Activated naive CD8-positive, alpha-beta T cell treated with anti-CD3 and anti-CD28 coated beads, Interleukin-2, amount 50 U/mL, for 24 hours (primary cell): Measurements from ENCODE around the gene TTC16.
"Not testable (repeated sequence)": the region's sequence is repeated elsewhere in the genome, so short reads cannot be mapped to it uniquely, and the experiment has no call there.

Experiments used
- ATAC-seq: fragments of 150-1000 bp; cut with Tn5 transposase; one replicate; pipeline ENCODE4 v1.10.0; 2021
- DNase-seq: peaks from one replicate; pipeline ENCODE4 v3.0.0; 2021
- H3K27ac Mint-ChIP-seq: one replicate; pipeline ENCODE4 v1.8.0; 2021; ENCODE audit warnings: mild to moderate bottlenecking, mixed read lengths
- H3K27me3 Mint-ChIP-seq: one replicate; pipeline ENCODE4 v1.8.0; 2021; ENCODE audit warnings: mixed read lengths
- H3K36me3 Mint-ChIP-seq: one replicate; pipeline ENCODE4 v1.8.0; 2021; ENCODE audit warnings: low read depth, mixed read lengths
- H3K4me1 Mint-ChIP-seq: one replicate; pipeline ENCODE4 v1.8.0; 2021; ENCODE audit warnings: mixed read lengths
- H3K4me3 Mint-ChIP-seq: one replicate; pipeline ENCODE4 v1.8.0; 2021; ENCODE audit warnings: mild to moderate bottlenecking, moderate library complexity, mixed read lengths
- H3K9me3 Mint-ChIP-seq: one replicate; pipeline ENCODE4 v1.8.0; 2021; ENCODE audit warnings: mixed read lengths

The TTC16 gene

GRCh38 chr9:127755061-127756060 is 39.5 kb downstream of the TTC16 start:
- Mint-ChIP-seq H3K9me3 (no peaks in the 10 kb centered on the region), H3K27me3 (no peaks in the 10 kb centered on the region), H3K36me3 (peaks cover 3% of the 10 kb centered on the region), H3K4me3 (no peak overlapping the region), H3K27ac (no peak overlapping the region), H3K4me1 (peaks cover 2% of the 10 kb centered on the region)
- DNase-seq = no peak
- no peak for ATAC-seq

GRCh38 chr9:127756233-127756632 is 40.4 kb downstream of the TTC16 start:
- no peaks in the 10 kb centered on the region for H3K9me3 Mint-ChIP-seq
- no peak overlapping the region for H3K4me3 Mint-ChIP-seq
- H3K27ac Mint-ChIP-seq = no peak overlapping the region
- no peaks in the 10 kb centered on the region for H3K27me3 Mint-ChIP-seq
- H3K4me1 Mint-ChIP-seq = peaks cover 2% of the 10 kb centered on the region
- ATAC-seq (no peak), DNase-seq (no peak)
- H3K36me3 Mint-ChIP-seq = peaks cover 3% of the 10 kb centered on the region

GRCh38 chr9:127756776-127757175 is 40.9 kb downstream of the TTC16 start:
- not testable (repeated sequence) for H3K27me3 Mint-ChIP-seq, H3K9me3 Mint-ChIP-seq, H3K27ac Mint-ChIP-seq, DNase-seq, H3K4me1 Mint-ChIP-seq, H3K36me3 Mint-ChIP-seq, H3K4me3 Mint-ChIP-seq, ATAC-seq

GRCh38 chr9:127758843-127759242 is 43.0 kb downstream of the TTC16 start:
- no peak for DNase-seq
- H3K36me3 Mint-ChIP-seq = peaks cover 3% of the 10 kb centered on the region
- H3K9me3 Mint-ChIP-seq = no peaks in the 10 kb centered on the region
- peaks cover 16% of the 10 kb centered on the region for H3K4me1 Mint-ChIP-seq
- H3K27ac Mint-ChIP-seq = no peak overlapping the region
- no peak overlapping the region for H3K4me3 Mint-ChIP-seq
- no peaks in the 10 kb centered on the region for H3K27me3 Mint-ChIP-seq
- ATAC-seq = no peak

GRCh38 chr9:127761061-127761460 is 45.2 kb downstream of the TTC16 start:
- Mint-ChIP-seq H3K27ac (no peak overlapping the region), H3K4me1 (peaks cover 27% of the 10 kb centered on the region), H3K9me3 (no peaks in the 10 kb centered on the region), H3K4me3 (no peak overlapping the region), H3K27me3 (no peaks in the 10 kb centered on the region), H3K36me3 (peaks cover 5% of the 10 kb centered on the region)
- no peak for ATAC-seq
- DNase-seq = no peak

GRCh38 chr9:127761491-127761956 is 45.6 kb downstream of the TTC16 start:
- ATAC-seq = no peak
- DNase-seq = no peak
- no peaks in the 10 kb centered on the region for H3K9me3 Mint-ChIP-seq
- H3K36me3 Mint-ChIP-seq = peaks cover 10% of the 10 kb centered on the region
- H3K27me3 Mint-ChIP-seq = no peaks in the 10 kb centered on the region
- peaks cover 31% of the 10 kb centered on the region for H3K4me1 Mint-ChIP-seq
- H3K4me3 Mint-ChIP-seq = no peak overlapping the region
- H3K27ac Mint-ChIP-seq = no peak overlapping the region

GRCh38 chr9:127762111-127762676 is 46.3 kb downstream of the TTC16 start:
- Mint-ChIP-seq H3K4me3 (no peak overlapping the region), H3K27me3 (no peaks in the 10 kb centered on the region), H3K27ac (peak overlapping the region; percentile 62), H3K36me3 (peaks cover 10% of the 10 kb centered on the region), H3K4me1 (peaks cover 37% of the 10 kb centered on the region), H3K9me3 (no peaks in the 10 kb centered on the region)
- ATAC-seq (no peak), DNase-seq (no peak)

- peak overlapping the region; percentile 62 for H3K27ac Mint-ChIP-seq
- peaks cover 53% of the 10 kb centered on the region for H3K4me1 Mint-ChIP-seq
- DNase-seq (peak; percentile 56), ATAC-seq (peak; percentile 66)
- H3K9me3 Mint-ChIP-seq = no peaks in the 10 kb centered on the region
- peaks cover 13% of the 10 kb centered on the region for H3K36me3 Mint-ChIP-seq
- no peak overlapping the region for H3K4me3 Mint-ChIP-seq
- H3K27me3 Mint-ChIP-seq = no peaks in the 10 kb centered on the region
Measured at GRCh38 chr9:127763918-127764384, 48.1 kb downstream of the TTC16 start.

GRCh38 chr9:127765418-127765817 is 49.5 kb downstream of the TTC16 start:
- H3K9me3 Mint-ChIP-seq = no peaks in the 10 kb centered on the region
- no peaks in the 10 kb centered on the region for H3K27me3 Mint-ChIP-seq
- peaks cover 66% of the 10 kb centered on the region for H3K4me1 Mint-ChIP-seq
- H3K4me3 Mint-ChIP-seq = no peak overlapping the region
- ATAC-seq (no peak), DNase-seq (no peak)
- H3K27ac Mint-ChIP-seq = no peak overlapping the region
- peaks cover 16% of the 10 kb centered on the region for H3K36me3 Mint-ChIP-seq

GRCh38 chr9:127767410-127767809 is 51.5 kb downstream of the TTC16 start:
- Mint-ChIP-seq H3K4me3 (peak overlapping the region; percentile 13), H3K36me3 (peaks cover 16% of the 10 kb centered on the region), H3K4me1 (peaks cover 80% of the 10 kb centered on the region), H3K9me3 (no peaks in the 10 kb centered on the region), H3K27me3 (no peaks in the 10 kb centered on the region), H3K27ac (peak overlapping the region; percentile 88)
- no peak for ATAC-seq
- no peak for DNase-seq

- DNase-seq (no peak), ATAC-seq (no peak)
- no peak overlapping the region for H3K4me3 Mint-ChIP-seq
- H3K27ac Mint-ChIP-seq = peak overlapping the region; percentile 88
- H3K27me3 Mint-ChIP-seq = no peaks in the 10 kb centered on the region
- peaks cover 76% of the 10 kb centered on the region for H3K4me1 Mint-ChIP-seq
- H3K9me3 Mint-ChIP-seq = no peaks in the 10 kb centered on the region
- peaks cover 17% of the 10 kb centered on the region for H3K36me3 Mint-ChIP-seq
Measured at GRCh38 chr9:127767909-127768331, 52.0 kb downstream of the TTC16 start.

GRCh38 chr9:127768698-127769097 is 52.8 kb downstream of the TTC16 start:
- no peak for DNase-seq
- H3K27me3 Mint-ChIP-seq = no peaks in the 10 kb centered on the region
- H3K9me3 Mint-ChIP-seq = no peaks in the 10 kb centered on the region
- H3K36me3 Mint-ChIP-seq = peaks cover 19% of the 10 kb centered on the region
- peaks cover 72% of the 10 kb centered on the region for H3K4me1 Mint-ChIP-seq
- no peak for ATAC-seq
- peak overlapping the region; percentile 7 for H3K4me3 Mint-ChIP-seq
- peak overlapping the region; percentile 74 for H3K27ac Mint-ChIP-seq

GRCh38 chr9:127769101-127769500 is 53.2 kb downstream of the TTC16 start:
- peaks cover 22% of the 10 kb centered on the region for H3K36me3 Mint-ChIP-seq
- ATAC-seq (no peak), DNase-seq (no peak)
- peak overlapping the region; percentile 74 for H3K27ac Mint-ChIP-seq
- no peaks in the 10 kb centered on the region for H3K27me3 Mint-ChIP-seq
- H3K4me1 Mint-ChIP-seq = peaks cover 72% of the 10 kb centered on the region
- peak overlapping the region; percentile 7 for H3K4me3 Mint-ChIP-seq
- H3K9me3 Mint-ChIP-seq = no peaks in the 10 kb centered on the region

- no peaks in the 10 kb centered on the region for H3K9me3 Mint-ChIP-seq
- H3K36me3 Mint-ChIP-seq = peaks cover 26% of the 10 kb centered on the region
- ATAC-seq (no peak), DNase-seq (no peak)
- peak overlapping the region; percentile 84 for H3K4me3 Mint-ChIP-seq
- peaks cover 73% of the 10 kb centered on the region for H3K4me1 Mint-ChIP-seq
- H3K27me3 Mint-ChIP-seq = no peaks in the 10 kb centered on the region
- H3K27ac Mint-ChIP-seq = peak overlapping the region; percentile 77
Measured at GRCh38 chr9:127769929-127770582, 54.2 kb downstream of the TTC16 start.
